GM18505 (cell line): ENCODE results near the gene RAD51B.
A peak's percentile ranks its signal among the peaks of the same experiment; 100 is the strongest.

Experiments
- ATAC-seq: cut with Tn5 transposase; IDR thresholded peaks from one replicate; pipeline ENCODE4 v1.9.1; 2021; ENCODE audit not compliant: unreplicated experiment
- POLR2A ChIP-seq: IDR thresholded peaks from 4 replicates; pipeline ENCODE4 v1.6.1; 2011; ENCODE audit warnings: borderline replicate concordance; ENCODE audit not compliant: insufficient read depth, insufficient read length; ENCODE audit errors: extremely low read depth

RAD51B gene

GRCh38 chr14:68511129-68512047, 691.8 kb downstream of the RAD51B start:
- no peak for TF ChIP-seq POLR2A
- no peak for ATAC-seq

GRCh38 chr14:68512088-68512487, 692.5 kb downstream of the RAD51B start:
- TF ChIP-seq POLR2A = no peak
- ATAC-seq = no peak

DNA sequence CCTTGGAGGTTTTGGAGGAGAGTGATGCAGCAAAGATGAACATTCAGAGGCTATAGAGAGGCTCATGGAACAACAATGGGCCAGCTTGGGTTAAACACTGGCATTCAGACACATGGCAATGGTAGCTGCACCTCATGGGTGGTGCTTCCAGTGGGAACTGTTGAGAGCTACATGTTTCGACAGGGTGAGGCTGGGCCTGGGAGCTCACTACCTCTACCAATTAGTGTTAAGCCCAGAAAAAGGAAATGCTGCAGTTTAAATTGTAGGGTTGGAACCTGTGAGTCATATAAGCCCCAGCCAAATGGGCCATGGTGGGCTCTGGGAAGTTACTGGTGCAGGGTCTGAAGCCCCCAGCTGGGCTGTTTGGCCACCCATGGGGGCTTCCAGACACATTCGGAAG, 693.6 kb downstream of the RAD51B start:
- no peak for ATAC-seq
- TF ChIP-seq POLR2A = no peak

DNA sequence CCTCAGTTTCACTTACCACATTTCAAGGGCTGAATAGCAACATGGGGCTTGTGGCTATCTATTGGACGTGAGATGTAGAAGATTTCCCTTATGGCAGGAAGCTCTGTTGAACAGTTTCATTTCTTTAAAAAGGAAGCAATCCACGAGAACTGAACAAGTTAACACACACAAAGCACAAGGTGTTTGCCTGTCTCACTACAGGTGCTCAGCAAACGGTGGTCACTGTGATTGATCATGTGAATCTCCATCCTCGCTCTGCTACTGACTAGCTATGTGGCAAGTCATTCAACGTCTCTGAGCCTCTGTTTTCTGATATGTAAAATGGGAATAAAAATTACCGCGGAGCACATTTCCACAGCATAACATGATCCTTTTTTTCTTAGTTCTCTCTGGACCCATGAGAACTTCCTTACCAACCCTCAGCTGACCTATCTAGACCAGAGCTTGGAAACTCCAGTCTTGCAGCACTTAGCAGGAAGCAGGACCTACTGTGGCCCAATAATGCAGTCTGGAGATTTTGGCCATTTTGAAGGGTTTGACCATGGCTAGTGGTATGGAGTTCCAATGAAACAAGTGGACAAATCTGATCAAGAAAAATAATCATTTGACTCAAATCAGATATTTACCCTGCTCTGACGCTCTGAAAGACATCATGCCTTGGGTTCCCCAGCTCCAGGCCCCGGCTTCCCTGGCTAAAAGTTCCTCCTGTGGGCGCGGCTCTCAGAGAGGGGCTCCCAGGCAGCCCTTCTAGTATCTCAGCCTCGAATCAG, 694.4 kb downstream of the RAD51B start:
- peak; percentile 42 for TF ChIP-seq POLR2A
- no peak for ATAC-seq

GRCh38 chr14:68514608-68515194, 695.1 kb downstream of the RAD51B start:
- no peak for TF ChIP-seq POLR2A
- no peak for ATAC-seq

DNA sequence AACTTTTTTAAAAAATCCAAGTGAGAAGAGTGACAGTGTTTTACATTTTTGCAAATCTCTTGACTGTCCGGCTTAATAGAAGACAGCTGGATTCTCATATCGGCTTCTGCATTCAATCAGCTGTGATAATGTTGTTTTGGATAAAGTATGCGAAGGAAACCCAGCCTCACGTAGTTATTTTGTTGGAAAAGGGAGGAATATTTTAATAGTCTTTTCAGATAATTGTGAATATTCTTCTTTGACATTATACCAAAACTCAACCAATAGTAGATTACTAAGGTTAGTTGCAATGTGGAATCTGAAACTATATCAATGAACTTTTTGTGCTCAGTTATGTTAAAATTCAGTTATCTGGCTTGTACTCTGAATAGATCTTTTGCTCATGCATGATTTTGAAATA, 696.8 kb downstream of the RAD51B start:
- TF ChIP-seq POLR2A = no peak
- ATAC-seq = no peak

GRCh38 chr14:68518166-68518565, 698.6 kb downstream of the RAD51B start:
- ATAC-seq = no peak
- TF ChIP-seq POLR2A = no peak

- no peak for TF ChIP-seq POLR2A
- ATAC-seq = no peak
Measured at GRCh38 chr14:68518761-68519670, 699.4 kb downstream of the RAD51B start.

- TF ChIP-seq POLR2A = no peak
- ATAC-seq = no peak
Measured at GRCh38 chr14:68519671-68520187, 700.1 kb downstream of the RAD51B start.

- TF ChIP-seq POLR2A = no peak
Measured at GRCh38 chr14:68520637-68521556, 701.3 kb downstream of the RAD51B start.

GRCh38 chr14:68521557-68521901, 702.0 kb downstream of the RAD51B start:
- no peak for ATAC-seq
- no peak for TF ChIP-seq POLR2A

More at GRCh38 chr14:68520637-68521556, 701.3 kb downstream of the RAD51B start:
- no peak for ATAC-seq
